Tibial nerve (tissue), 4 donors: ENCODE data around the gene RBBP5.

ENCODE experiments used
- CTCF ChIP-seq, 5 experiments: fragments of 200-600 bp in 3 of 5; fragments of 450-650 bp in 2 of 5; sonication (generic) in 3 of 5; IDR thresholded peaks; one replicate each; pipeline ENCODE4 v1.5.1; 2016 to 2019; ENCODE audit warnings: antibody characterized with exemption in 5 of 5, mild to moderate bottlenecking in 3 of 5, moderate library complexity in 2 of 5
- EP300 ChIP-seq, 2 donors: sonication (generic); formaldehyde crosslinking; IDR thresholded peaks; one replicate each; pipeline ENCODE4 v1.6.1; 2017; ENCODE audit warnings: antibody characterized with exemption in 2 of 2, mild to moderate bottlenecking in 1 of 2
- POLR2A ChIP-seq, 2 donors: fragments of 450-650 bp; IDR thresholded peaks; one replicate each; pipeline ENCODE4 v1.6.1; 2017; ENCODE audit warnings: antibody characterized with exemption in 2 of 2, mild to moderate bottlenecking in 2 of 2, moderate library complexity in 2 of 2

GRCh38 chr1:205067031-205067430 lies 54.7 kb downstream of the RBBP5 start:
- TF ChIP-seq CTCF (IDR thresholded peaks at IDR 0.05) (no peak), EP300 (IDR thresholded peaks at IDR 0.05) (no peak), POLR2A (IDR thresholded peaks at IDR 0.05) (no peak)
